ENCODE data around the gene APOA5. TPM values are rescaled to one million over a fixed set of nuclear protein-coding genes. Genes with fewer than 3 reads are reported as not detected.

Gene APOA5
- total and polyA plus RNA-seq, 2 of the 13 experiments (the other 11 are each of a cell fraction or from before 2014, with no cell fraction given), result 44.0 to 49.1 TPM

DNA sequence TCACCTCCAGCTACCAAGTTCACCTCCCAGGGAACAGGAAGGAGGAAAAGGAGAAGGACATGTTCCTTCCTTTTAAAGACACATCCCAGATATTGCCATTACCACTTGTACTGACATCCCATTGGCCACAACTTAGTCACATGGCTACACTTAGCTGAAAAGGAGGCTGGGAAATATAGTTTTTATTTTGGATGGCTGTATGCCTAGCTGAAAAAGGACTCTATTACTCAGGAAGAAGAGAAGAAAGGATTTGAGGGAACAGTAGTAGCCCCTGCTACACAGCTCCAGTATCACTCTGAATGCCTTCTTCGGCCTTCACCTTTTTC, 2.1 kb upstream of the APOA5 start:
- no peak for ATAC-seq
- Histone ChIP-seq H4K20me1 (ENCODE audit: insufficient read depth, low read length) (no peaks in the 10 kb centered on the region), H3K4me2 (ENCODE audit: low read depth, low read length) (no peak overlapping the region), H3K4me3 (replicated peaks in 1 of 3; ENCODE audit: insufficient read depth in 1 of 3, low read depth in 2 of 3, low read length in 3 of 3) (no peak overlapping the region), H3K27me3 (ENCODE audit: control insufficient read depth in 1 of 2, insufficient read depth in 2 of 2, low read length in 2 of 2) (no peaks in the 10 kb centered on the region; a peak in 1 of 5 replicates), H3K79me2 (ENCODE audit: insufficient read depth, low read length) (peaks cover 13% of the 10 kb centered on the region), H3K9me3 (ENCODE audit: low read length) (no peaks in the 10 kb centered on the region), H3K9ac (ENCODE audit: insufficient read depth, low read depth, low read length) (no peak overlapping the region), H3K36me3 (replicated peaks in 1 of 2; ENCODE audit: control insufficient read depth in 1 of 2, insufficient read depth in 2 of 2, low read length in 2 of 2) (no peaks in the 10 kb centered on the region), H3K27ac (ENCODE audit: extremely low read length, insufficient read depth, low read length) (no peak overlapping the region), H3K4me1 (ENCODE audit: insufficient read depth, low read length) (peaks cover 87% of the 10 kb centered on the region), H2AFZ (ENCODE audit: low read length) (no peak overlapping the region)
- ChIA-PET CTCF (ENCODE audit: low intra/inter-chr PET ratio, low total read pairs) (no interaction called here), POLR2A (interaction anchor here (4.1 to 17.3 kb wide), 3 partner anchors 13 to 36 kb away, joined by 47 to 1365 read pairs (median 291); partner anchors contain the start of genes APOA1, APOA4 and APOC3)
- in situ Hi-C loops (cut with HindIII; ENCODE audit: extremely low pct_ligation_motif_present, low pct_unique_long_range_greater_than_20kb) (loop anchor here (5.0 to 10.0 kb wide), 2 partner anchors 44 to 301 kb away; partner anchors contain the start of genes APOA1 and SIK3), intact Hi-C loops (cut with micrococcal nuclease; ENCODE audit: unreplicated experiment) (no loop called here)
- no peak for DNase-seq (ENCODE audit: low spot score)
- BruUV-seq (replicated peaks), result no TSS peak
- FAIRE-seq, result no peak
- WGBS (ENCODE audit: low lambda C conversion rate), result 89% methylated on average over 1 of the region's 1 CpG
- TF ChIP-seq ZIK1 (CRISPR knock-in tag; IDR thresholded peaks at IDR 0.05; ENCODE audit: borderline replicate concordance, low read depth) (no peak), ZNF512 (CRISPR knock-in tag; IDR thresholded peaks at IDR 0.05) (no peak), ZNF225 (CRISPR knock-in tag; IDR thresholded peaks at IDR 0.05) (no peak), GLI4 (CRISPR knock-in tag; IDR thresholded peaks at IDR 0.05; ENCODE audit: borderline replicate concordance) (no peak), NFYC (CRISPR knock-in tag; IDR thresholded peaks at IDR 0.05) (peak; percentile 45; the same call in 1 of the 2 replicates), ZNF33B (CRISPR knock-in tag; IDR thresholded peaks at IDR 0.05) (no peak), DMTF1 (CRISPR knock-in tag; IDR thresholded peaks at IDR 0.05) (no peak), UBTF (CRISPR knock-in tag; IDR thresholded peaks at IDR 0.05) (no peak), FOXP1 (IDR thresholded peaks at IDR 0.05) (no peak), FOXP1 (CRISPR knock-in tag; IDR thresholded peaks at IDR 0.05) (no peak), AKAP8 (CRISPR knock-in tag; IDR thresholded peaks at IDR 0.05) (no peak), ZNF382 (CRISPR knock-in tag; IDR thresholded peaks at IDR 0.05; ENCODE audit: borderline replicate concordance) (no peak), HMG20B (CRISPR knock-in tag; conservative IDR thresholded peaks at IDR 0.05) (no peak)
- TF ChIP-seq, protein P1, sequence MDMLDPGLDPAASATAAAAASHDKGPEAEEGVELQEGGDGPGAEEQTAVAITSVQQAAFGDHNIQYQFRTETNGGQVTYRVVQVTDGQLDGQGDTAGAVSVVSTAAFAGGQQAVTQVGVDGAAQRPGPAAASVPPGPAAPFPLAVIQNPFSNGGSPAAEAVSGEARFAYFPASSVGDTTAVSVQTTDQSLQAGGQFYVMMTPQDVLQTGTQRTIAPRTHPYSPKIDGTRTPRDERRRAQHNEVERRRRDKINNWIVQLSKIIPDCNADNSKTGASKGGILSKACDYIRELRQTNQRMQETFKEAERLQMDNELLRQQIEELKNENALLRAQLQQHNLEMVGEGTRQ (IDR thresholded peaks at IDR 0.05; ENCODE audit: low read depth, low read length), result no peak
- TF ChIP-seq, protein P1 (CRISPR knock-in tag; IDR thresholded peaks at IDR 0.05; ENCODE audit: borderline replicate concordance), result peak; percentile 68; the same call in 1 of the 2 replicates

All from HepG2 (cell line).